ENCODE data around the gene MRPS27.
A peak's percentile ranks its signal among the peaks of the same experiment; 100 is the strongest.

MRPS27 gene

GRCh38 chr5:72319976-72320752 is at the start of gene MRPS27, which contains the start of gene PTCD2:
Gene MRPS27, minus strand, starts transcription at chr5:72320240. Its CDS starts 19 bp downstream, at chr5:72320221.
Gene PTCD2, plus strand, starts transcription at chr5:72320373. Its CDS starts 10 bp downstream, at chr5:72320383.
- DNase-seq = peak; percentile 92

GRCh38 chr5:72369711-72370110 is 49.7 kb upstream of the MRPS27 start:
- no peak for DNase-seq

GRCh38 chr5:72369301-72369700 is 49.3 kb upstream of the MRPS27 start:
- no peak for DNase-seq

- DNase-seq = no peak
Observed at GRCh38 chr5:72368271-72368670, 48.2 kb upstream of the MRPS27 start.

GRCh38 chr5:72366324-72366976 is 46.4 kb upstream of the MRPS27 start:
- DNase-seq = peak; percentile 42

- no peak for DNase-seq
Observed at GRCh38 chr5:72364951-72365350, 44.9 kb upstream of the MRPS27 start.

- no peak for DNase-seq
Observed at GRCh38 chr5:72364171-72364570, 44.1 kb upstream of the MRPS27 start.

- DNase-seq = no peak
Observed at GRCh38 chr5:72363166-72363802, 43.2 kb upstream of the MRPS27 start.

- no peak for DNase-seq
Observed at GRCh38 chr5:72359886-72360285, 39.8 kb upstream of the MRPS27 start.

- no peak for DNase-seq
Observed at GRCh38 chr5:72358925-72359324, 38.9 kb upstream of the MRPS27 start.

- DNase-seq = peak; percentile 15
Observed at GRCh38 chr5:72356361-72356760, 36.3 kb upstream of the MRPS27 start.

GRCh38 chr5:72355706-72356299 is 35.8 kb upstream of the MRPS27 start:
- peak; percentile 21 for DNase-seq

GRCh38 chr5:72353046-72353445 is 33.0 kb upstream of the MRPS27 start:
- DNase-seq = peak; percentile 3

- no peak for DNase-seq
Observed at GRCh38 chr5:72352616-72353015, 32.6 kb upstream of the MRPS27 start.

GRCh38 chr5:72351376-72351775 is 31.3 kb upstream of the MRPS27 start:
- DNase-seq = no peak

GRCh38 chr5:72347801-72348308 is 27.8 kb upstream of the MRPS27 start:
- DNase-seq = no peak

GRCh38 chr5:72346398-72346797 is 26.4 kb upstream of the MRPS27 start:
- no peak for DNase-seq

- DNase-seq = no peak
Observed at GRCh38 chr5:72338689-72339209, 18.7 kb upstream of the MRPS27 start.

GRCh38 chr5:72337159-72337558 is 17.1 kb upstream of the MRPS27 start:
- DNase-seq = no peak

- no peak for DNase-seq
Observed at GRCh38 chr5:72330712-72331111, 10.7 kb upstream of the MRPS27 start.

- DNase-seq = peak; percentile 42
Observed at GRCh38 chr5:72328172-72328571, 8.1 kb upstream of the MRPS27 start.

GRCh38 chr5:72326306-72326649 is 6.2 kb upstream of the MRPS27 start:
- peak; percentile 54 for DNase-seq

Data from NCI-H2171 treated with DMSO at 0.1 percent for 48 hours (cell line).